SW 1271 (cell line): ENCODE results near the gene CLDN24.

Experiments
- DNase-seq, 2 experiments: peaks; one replicate each; lab custom pipeline; 2025; lab: John Stamatoyannopoulos, UW

Gene CLDN24

GRCh38 chr4:183284258-183284785 lies 37.9 kb downstream of the CLDN24 start:
- no peak for DNase-seq

GRCh38 chr4:183276106-183276505 lies 46.1 kb downstream of the CLDN24 start:
- no peak for DNase-seq

- no peak for DNase-seq
These were observed 49.8 kb downstream of the CLDN24 start for GRCh38 chr4:183272384-183272783.
